Stimulated activated CD8-positive, alpha-beta memory T cell treated with anti-CD3 and anti-CD28 coated beads, Interleukin-12 subunit alpha, Interleukin-12 subunit beta, amount 100 ng/mL, for 4 hours (primary cell): Measurements from ENCODE around the gene GPATCH11.

Source experiments
- DNase-seq: peaks from one replicate; pipeline ENCODE4 v3.0.0-alpha.2; 2020; ENCODE audit warnings: low read depth

GPATCH11 gene

GRCh38 chr2:37083873-37084794 lies at the start of gene GPATCH11, which contains the start of gene HEATR5B:
Gene GPATCH11 (plus strand): TSS chr2:37084518. CDS start chr2:37088382, 3,864 bp downstream.
Gene HEATR5B (minus strand): TSS chr2:37084372. CDS start chr2:37083414, 958 bp downstream.
- peak; percentile 86 for DNase-seq

- DNase-seq, result no peak
Observed at GRCh38 chr2:37037771-37038170, 46.5 kb upstream of the GPATCH11 start.

- no peak for DNase-seq
Observed at GRCh38 chr2:37039580-37039979, 44.7 kb upstream of the GPATCH11 start.

GRCh38 chr2:37052600-37053332 lies 31.6 kb upstream of the GPATCH11 start:
- DNase-seq, result no peak

GRCh38 chr2:37059841-37060240 lies 24.5 kb upstream of the GPATCH11 start:
- DNase-seq, result no peak

GRCh38 chr2:37060446-37060845 lies 23.9 kb upstream of the GPATCH11 start:
- DNase-seq, result no peak

GRCh38 chr2:37061013-37061711 lies 23.2 kb upstream of the GPATCH11 start:
- no peak for DNase-seq

GRCh38 chr2:37061776-37062175 lies 22.5 kb upstream of the GPATCH11 start:
- DNase-seq, result no peak

GRCh38 chr2:37068686-37069085 lies 15.6 kb upstream of the GPATCH11 start:
- DNase-seq, result no peak

GRCh38 chr2:37070931-37071330 lies 13.4 kb upstream of the GPATCH11 start:
- no peak for DNase-seq

GRCh38 chr2:37080266-37080665 lies 4.1 kb upstream of the GPATCH11 start:
- no peak for DNase-seq

- no peak for DNase-seq
Observed at GRCh38 chr2:37080689-37081088, 3.6 kb upstream of the GPATCH11 start.

- no peak for DNase-seq
Observed at GRCh38 chr2:37084797-37085196, 479 bp downstream of the GPATCH11 start.

- DNase-seq, result no peak
Observed at GRCh38 chr2:37085731-37086147, 1.4 kb downstream of the GPATCH11 start.

GRCh38 chr2:37090019-37090477 lies 5.7 kb downstream of the GPATCH11 start:
- no peak for DNase-seq

GRCh38 chr2:37091873-37092272 lies 7.6 kb downstream of the GPATCH11 start:
- no peak for DNase-seq

- DNase-seq, result no peak
Observed at GRCh38 chr2:37096568-37096967, 12.2 kb downstream of the GPATCH11 start.

GRCh38 chr2:37098416-37099118 lies 14.2 kb downstream of the GPATCH11 start:
- no peak for DNase-seq

- no peak for DNase-seq
Observed at GRCh38 chr2:37100054-37100453, 15.7 kb downstream of the GPATCH11 start.

- no peak for DNase-seq
Observed at GRCh38 chr2:37102588-37102987, 18.3 kb downstream of the GPATCH11 start.

GRCh38 chr2:37104178-37104577 lies 19.9 kb downstream of the GPATCH11 start:
- no peak for DNase-seq

- no peak for DNase-seq
Observed at GRCh38 chr2:37105150-37105549, 20.8 kb downstream of the GPATCH11 start.
